Liver (tissue), 9 donors: Measurements from ENCODE around the gene WNT2. TPM values are rescaled to one million over a fixed set of nuclear protein-coding genes. Genes with fewer than 3 reads are reported as not detected.

ENCODE experiments used
- DNase-seq: peaks from one replicate; pipeline ENCODE4 v3.0.0-alpha.2; 2017; ENCODE audit warnings: low spot score
- H3K27ac ChIP-seq, 2 donors: one replicate each; pipeline ENCODE4 v1.7.0; 2013; ENCODE audit warnings: inconsistent platforms in 2 of 2, low read length in 2 of 2, control low read depth in 1 of 2, low read depth in 1 of 2, mild to moderate bottlenecking in 1 of 2
- H3K27me3 ChIP-seq, 4 donors: one replicate each; pipeline versions ENCODE4 v1.6.1 to v1.7.0; 2013; ENCODE audit warnings: low read length in 3 of 4, inconsistent platforms in 1 of 4, mild to moderate bottlenecking in 1 of 4, moderate library complexity in 1 of 4; ENCODE audit not compliant: control insufficient read depth in 4 of 4, insufficient read depth in 4 of 4
- H3K36me3 ChIP-seq, 4 donors: one replicate each; pipeline versions ENCODE4 v1.6.1 to v1.7.0; 2013; ENCODE audit warnings: low read length in 3 of 4, mild to moderate bottlenecking in 3 of 4, low read depth in 1 of 4, moderate library complexity in 1 of 4; ENCODE audit not compliant: control insufficient read depth in 4 of 4, insufficient read depth in 3 of 4
- H3K4me1 ChIP-seq, 4 donors: one replicate each; pipeline versions ENCODE4 v1.6.1 to v1.7.0; 2013; ENCODE audit warnings: low read length in 3 of 4, mild to moderate bottlenecking in 3 of 4, moderate library complexity in 1 of 4; ENCODE audit not compliant: control insufficient read depth in 4 of 4, insufficient read depth in 4 of 4
- H3K4me3 ChIP-seq, 3 donors: one replicate each; pipeline versions ENCODE4 v1.6.1 to v1.7.0; 2013; ENCODE audit warnings: low read length in 3 of 3, control low read depth in 1 of 3, low read depth in 1 of 3, mild to moderate bottlenecking in 1 of 3
- H3K9ac ChIP-seq, 2 donors: one replicate each; pipeline ENCODE4 v1.7.0; 2013; ENCODE audit warnings: low read length in 2 of 2, mild to moderate bottlenecking in 2 of 2, moderate library complexity in 2 of 2, control low read depth in 1 of 2, low read depth in 1 of 2
- H3K9me3 ChIP-seq, 4 donors: one replicate each; pipeline versions ENCODE4 v1.6.1 to v1.7.0; 2013; ENCODE audit warnings: low read length in 3 of 4; ENCODE audit not compliant: control insufficient read depth in 4 of 4
- ATF3 ChIP-seq: IDR thresholded peaks from 2 replicates; pipeline ENCODE4 v1.6.1; 2016; ENCODE audit warnings: antibody characterized with exemption
- CTCF ChIP-seq: fragments of 150-350 bp; IDR thresholded peaks from 2 replicates; pipeline ENCODE4 v1.5.1; 2017; ENCODE audit warnings: improper control_type of control experiment, low read depth, low read length; ENCODE audit not compliant: missing input control
- EGR1 ChIP-seq, 2 donors: IDR thresholded peaks; 2 replicates each; pipeline ENCODE4 v1.6.1; 2016 to 2018; ENCODE audit warnings: antibody characterized with exemption in 2 of 2, low read depth in 2 of 2
- FOXA1 ChIP-seq: IDR thresholded peaks from 2 replicates; pipeline ENCODE4 v1.6.1; 2016; ENCODE audit warnings: antibody characterized with exemption
- FOXA2 ChIP-seq: IDR thresholded peaks from 2 replicates; pipeline ENCODE4 v1.6.1; 2016; ENCODE audit warnings: antibody characterized with exemption
- GABPA ChIP-seq, 2 donors: IDR thresholded peaks in 1 of 2; conservative IDR thresholded peaks in 1 of 2; 2 replicates each; pipeline ENCODE4 v1.6.1; 2016; ENCODE audit warnings: antibody characterized with exemption in 2 of 2, mild to moderate bottlenecking in 1 of 2, moderate library complexity in 1 of 2
- HNF4A ChIP-seq, 2 donors: conservative IDR thresholded peaks; 2 replicates each; pipeline ENCODE4 v1.6.1; 2016; ENCODE audit warnings: antibody characterized with exemption in 2 of 2, mild to moderate bottlenecking in 2 of 2
- HNF4G ChIP-seq: IDR thresholded peaks from 2 replicates; pipeline ENCODE4 v1.6.1; 2016; ENCODE audit warnings: antibody characterized with exemption
- JUND ChIP-seq, 2 donors: IDR thresholded peaks; 2 replicates each; pipeline ENCODE4 v1.6.1; 2016; ENCODE audit warnings: antibody characterized with exemption in 2 of 2
- MAX ChIP-seq: IDR thresholded peaks from 2 replicates; pipeline ENCODE4 v1.6.1; 2016; ENCODE audit warnings: antibody characterized with exemption
- NR2F2 ChIP-seq: IDR thresholded peaks from 2 replicates; pipeline ENCODE4 v1.6.1; 2016; ENCODE audit warnings: antibody characterized with exemption
- RAD21 ChIP-seq, 2 donors: IDR thresholded peaks; 2 replicates each; pipeline ENCODE4 v1.6.1; 2016; ENCODE audit warnings: antibody characterized with exemption in 2 of 2, mild to moderate bottlenecking in 2 of 2
- RXRA ChIP-seq, 2 donors: IDR thresholded peaks; 2 replicates each; pipeline ENCODE4 v1.6.1; 2017 to 2018; ENCODE audit warnings: antibody characterized with exemption in 2 of 2, mild to moderate bottlenecking in 1 of 2
- SP1 ChIP-seq: IDR thresholded peaks from 2 replicates; pipeline ENCODE4 v1.6.1; 2018; ENCODE audit warnings: antibody characterized with exemption, mild to moderate bottlenecking
- TAF1 ChIP-seq: conservative IDR thresholded peaks from 2 replicates; pipeline ENCODE4 v1.6.1; 2016; ENCODE audit warnings: antibody characterized with exemption, mild to moderate bottlenecking
- ZBTB33 ChIP-seq: IDR thresholded peaks from 2 replicates; pipeline ENCODE4 v1.6.1; 2016; ENCODE audit warnings: antibody characterized with exemption
- WGBS: extraction: QIAGEN DNeasy Blood & Tissue Kit; methylation state at CpG from one replicate; pipeline ENCODE4 v1.1.7; 2013; 5-methylcytosine and 5-hydroxymethylcytosine counted together
- polyA plus RNA-seq, 2 donors: library from polyadenylated mRNA; stranded (reverse) in 1 of 2; unstranded in 1 of 2; fragments of 200-250 nt in 1 of 2; fragments of >200 nt in 1 of 2; fragmentation: Nextera tagmentation in 1 of 2; extraction: Ambion mirVana in 1 of 2; gene quantifications; one replicate each; pipeline versions ENCODE4 v1.2.1 to v1.2.3, GENCODE V29; 2013 to 2015
- total RNA-seq, 2 donors: library from RNA; depleted of rRNA; stranded (reverse); fragments of >200 nt; gene quantifications; one replicate each; pipeline ENCODE4 v1.2.3, GENCODE V29; 2014
- donor health status: healthy.
- donor health status: healthy.
- donor health status: healthy.
- donor health status: healthy.
- donor health status: healthy.

Gene WNT2
- total and polyA plus RNA-seq, 4 donors, result 1.1 to 2.0 (median 1.6) TPM

DNA sequence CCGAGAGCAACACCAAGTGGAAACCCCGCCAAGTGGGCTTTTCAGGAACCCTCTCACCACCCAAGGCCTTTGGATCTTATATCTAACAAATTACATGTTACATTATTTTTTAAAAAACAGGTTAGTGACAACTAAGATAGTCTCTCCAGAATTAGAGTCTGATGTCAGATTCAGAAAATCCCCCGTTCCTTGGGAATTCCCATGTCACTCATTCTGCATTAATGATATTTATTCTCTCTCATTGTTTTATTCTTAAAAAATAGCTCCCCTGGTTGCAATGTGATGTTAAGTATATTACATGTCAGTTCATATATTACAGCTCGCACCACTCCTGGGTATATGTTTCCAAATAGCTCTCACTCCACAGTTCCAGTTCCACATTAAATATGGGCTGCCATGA lies 81.8 kb downstream of the WNT2 start:
- TF ChIP-seq FOXA2 (no peak), TAF1 (no peak), ATF3 (no peak), HNF4G (no peak), SP1 (no peak), RXRA (IDR thresholded peaks at IDR 0.05) (no peak), GABPA (IDR thresholded peaks at IDR 0.05 in 1 of 2, conservative IDR thresholded peaks at IDR 0.05 in 1 of 2) (no peak), NR2F2 (no peak), ZBTB33 (no peak)
- H3K27ac ChIP-seq, result no peak overlapping the region

GRCh38 chr7:117238937-117239336 lies 83.9 kb downstream of the WNT2 start:
- no peak overlapping the region for H3K9ac ChIP-seq
- 81% methylated on average over 7 of the region's 7 CpGs for WGBS

More for the DNA sequence above, 81.8 kb downstream of the WNT2 start:
- WGBS, result 92% methylated on average over 4 of the region's 4 CpGs
- peaks cover 0 to 4% (median 1%) of the 10 kb centered on the region in 4 donors for H3K27me3 ChIP-seq
- H3K4me1 ChIP-seq, result no peaks in the 10 kb centered on the region
- H3K9ac ChIP-seq, result no peak overlapping the region
- no peaks in the 10 kb centered on the region for H3K9me3 ChIP-seq
- H3K4me3 ChIP-seq, result no peak overlapping the region
- no peak for DNase-seq
- H3K36me3 ChIP-seq, result no peaks in the 10 kb centered on the region

GRCh38 chr7:117238472-117238871 lies 84.4 kb downstream of the WNT2 start:
- no peak for DNase-seq
- Histone ChIP-seq H3K36me3 (no peaks in the 10 kb centered on the region), H3K4me1 (no peaks in the 10 kb centered on the region), H3K9ac (no peak overlapping the region), H3K4me3 (no peak overlapping the region), H3K9me3 (peaks cover 0 to 3% (median under 1%) of the 10 kb centered on the region in 4 donors), H3K27ac (no peak overlapping the region), H3K27me3 (peaks cover 0 to 4% (median 1%) of the 10 kb centered on the region in 4 donors)
- WGBS, result 81% methylated on average over 7 of the region's 7 CpGs
- no peak for TF ChIP-seq FOXA2
- TF ChIP-seq SP1, result no peak
- TF ChIP-seq NR2F2, result no peak
- no peak for TF ChIP-seq FOXA1
- TF ChIP-seq HNF4G, result no peak
- no peak for TF ChIP-seq CTCF
- no peak for TF ChIP-seq RAD21 (IDR thresholded peaks at IDR 0.05)
- no peak for TF ChIP-seq HNF4A (conservative IDR thresholded peaks at IDR 0.05)
- no peak for TF ChIP-seq MAX
- no peak for TF ChIP-seq TAF1
- TF ChIP-seq EGR1 (IDR thresholded peaks at IDR 0.05; ENCODE audit: low read depth in 2 of 2), result no peak
- TF ChIP-seq JUND (IDR thresholded peaks at IDR 0.05), result no peak
- TF ChIP-seq RXRA (IDR thresholded peaks at IDR 0.05), result no peak
- TF ChIP-seq ZBTB33, result no peak
- TF ChIP-seq GABPA (IDR thresholded peaks at IDR 0.05 in 1 of 2, conservative IDR thresholded peaks at IDR 0.05 in 1 of 2), result no peak

More at GRCh38 chr7:117238937-117239336, 83.9 kb downstream of the WNT2 start:
- H3K4me1 ChIP-seq, result no peaks in the 10 kb centered on the region
- no peak for TF ChIP-seq EGR1 (IDR thresholded peaks at IDR 0.05; ENCODE audit: low read depth in 2 of 2)
- no peak for TF ChIP-seq HNF4A (conservative IDR thresholded peaks at IDR 0.05)
- no peak for TF ChIP-seq ZBTB33
- TF ChIP-seq HNF4G, result no peak
- TF ChIP-seq TAF1, result no peak
- H3K27me3 ChIP-seq, result peaks cover 0 to 4% (median 1%) of the 10 kb centered on the region in 4 donors
- no peaks in the 10 kb centered on the region for H3K36me3 ChIP-seq
- DNase-seq, result no peak
- H3K27ac ChIP-seq, result no peak overlapping the region
- H3K9me3 ChIP-seq, result peaks cover 0 to 3% (median under 1%) of the 10 kb centered on the region in 4 donors
- H3K4me3 ChIP-seq, result no peak overlapping the region
